ENCODE measurements around the gene ALG12. TPM values are rescaled to one million over a fixed set of nuclear protein-coding genes. Genes with fewer than 3 reads are reported as not detected.

The ALG12 gene
- polyA plus RNA-seq, 1 donor from 2014 or later = 14.3 TPM

GRCh38 chr22:49909476-49910205 lies 8.6 kb downstream of the ALG12 start:
- H4K20me1 ChIP-seq (ENCODE audit: insufficient read depth) = no peaks in the 10 kb centered on the region
- no peaks in the 10 kb centered on the region for H3K27me3 ChIP-seq (ENCODE audit: insufficient read depth, low read depth, low read length)
- H3K9me3 ChIP-seq (ENCODE audit: low read length) = no peaks in the 10 kb centered on the region
- no peaks in the 10 kb centered on the region for H3K36me3 ChIP-seq (ENCODE audit: insufficient read depth, low read length)
- no peaks in the 10 kb centered on the region for H3K79me2 ChIP-seq (replicated peaks; ENCODE audit: insufficient read depth, low read length)
- H2AFZ ChIP-seq (ENCODE audit: low read depth, low read length) = no peak overlapping the region
- H3K9ac ChIP-seq (ENCODE audit: low read length) = no peak overlapping the region
- H3K4me3 ChIP-seq (ENCODE audit: low read length) = no peak overlapping the region
- no peak overlapping the region for H3K4me2 ChIP-seq (ENCODE audit: low read length)
- TF ChIP-seq TAF1 (IDR thresholded peaks at IDR 0.05; ENCODE audit: low read depth) (no peak), EZH2 (IDR thresholded peaks at IDR 0.05; ENCODE audit: borderline replicate concordance, insufficient read depth, low read length, poor library complexity, severe bottlenecking) (no peak), REST (IDR thresholded peaks at IDR 0.05; ENCODE audit: borderline replicate concordance) (no peak), EP300 (conservative IDR thresholded peaks at IDR 0.05; ENCODE audit: poor library complexity, severe bottlenecking) (no peak), MXI1 (conservative IDR thresholded peaks at IDR 0.05; ENCODE audit: poor library complexity, severe bottlenecking) (no peak), CTCF (IDR thresholded peaks at IDR 0.05; ENCODE audit: poor library complexity, severe bottlenecking) (no peak), POLR2AphosphoS5 (IDR thresholded peaks at IDR 0.05) (no peak), SMC3 (conservative IDR thresholded peaks at IDR 0.05; ENCODE audit: poor library complexity) (no peak), RAD21 (conservative IDR thresholded peaks at IDR 0.05) (no peak)
- no peaks in the 10 kb centered on the region for H3F3A ChIP-seq (ENCODE audit: insufficient read depth, low read length, poor library complexity, severe bottlenecking)
- H3K9me2 ChIP-seq (ENCODE audit: insufficient read depth, low read length) = no peaks in the 10 kb centered on the region
- no peak overlapping the region for H3K27ac ChIP-seq (ENCODE audit: low read length)

- Histone ChIP-seq H3K4me3 (ENCODE audit: low read length) (no peak overlapping the region), H3K9ac (ENCODE audit: low read length) (no peak overlapping the region), H3F3A (ENCODE audit: insufficient read depth, low read length, poor library complexity, severe bottlenecking) (no peaks in the 10 kb centered on the region), H3K4me2 (ENCODE audit: low read length) (no peak overlapping the region), H3K79me2 (replicated peaks; ENCODE audit: insufficient read depth, low read length) (no peaks in the 10 kb centered on the region), H3K27ac (ENCODE audit: low read length) (no peak overlapping the region), H3K9me3 (ENCODE audit: low read length) (no peaks in the 10 kb centered on the region), H3K9me2 (ENCODE audit: insufficient read depth, low read length) (no peaks in the 10 kb centered on the region), H3K36me3 (ENCODE audit: insufficient read depth, low read length) (peaks cover 3% of the 10 kb centered on the region), H3K27me3 (ENCODE audit: insufficient read depth, low read depth, low read length) (no peaks in the 10 kb centered on the region), H2AFZ (ENCODE audit: low read depth, low read length) (no peak overlapping the region), H4K20me1 (ENCODE audit: insufficient read depth) (no peaks in the 10 kb centered on the region)
- TF ChIP-seq MXI1 (conservative IDR thresholded peaks at IDR 0.05; ENCODE audit: poor library complexity, severe bottlenecking) (no peak), EZH2 (IDR thresholded peaks at IDR 0.05; ENCODE audit: borderline replicate concordance, insufficient read depth, low read length, poor library complexity, severe bottlenecking) (no peak), EP300 (conservative IDR thresholded peaks at IDR 0.05; ENCODE audit: poor library complexity, severe bottlenecking) (no peak), CTCF (IDR thresholded peaks at IDR 0.05; ENCODE audit: poor library complexity, severe bottlenecking) (no peak), SMC3 (conservative IDR thresholded peaks at IDR 0.05; ENCODE audit: poor library complexity) (no peak), POLR2AphosphoS5 (IDR thresholded peaks at IDR 0.05) (no peak), RAD21 (conservative IDR thresholded peaks at IDR 0.05) (no peak), REST (IDR thresholded peaks at IDR 0.05; ENCODE audit: borderline replicate concordance) (no peak), TAF1 (IDR thresholded peaks at IDR 0.05; ENCODE audit: low read depth) (no peak)
Measured at GRCh38 chr22:49907807-49908206, 10.4 kb downstream of the ALG12 start.

Data from neural cell (in vitro differentiated cells).